Activated CD8-positive, alpha-beta memory T cell treated with anti-CD3 and anti-CD28 coated beads for 24 hours (primary cell): ENCODE data around the gene SMG7.

Source experiments
- DNase-seq: peaks from one replicate; pipeline ENCODE4 v3.0.0-alpha.2; 2020

SMG7 gene

GRCh38 chr1:183567584-183567983 is 95.3 kb downstream of the SMG7 start:
- DNase-seq, result no peak

- DNase-seq, result no peak
Observed at GRCh38 chr1:183568176-183569021, 96.1 kb downstream of the SMG7 start.

GRCh38 chr1:183569141-183569540 is 96.8 kb downstream of the SMG7 start:
- DNase-seq, result no peak

- DNase-seq, result peak; percentile 40
Observed at GRCh38 chr1:183569801-183570200, 97.5 kb downstream of the SMG7 start.

GRCh38 chr1:183570451-183570850 is 98.2 kb downstream of the SMG7 start:
- peak; percentile 51 for DNase-seq

- no peak for DNase-seq
Observed at GRCh38 chr1:183571678-183572268, 99.5 kb downstream of the SMG7 start.

GRCh38 chr1:183572721-183573120 is 100.4 kb downstream of the SMG7 start:
- no peak for DNase-seq

GRCh38 chr1:183575606-183576005 is 103.3 kb downstream of the SMG7 start:
- DNase-seq, result no peak

- DNase-seq, result no peak
Observed at GRCh38 chr1:183576537-183576936, 104.2 kb downstream of the SMG7 start.

GRCh38 chr1:183577897-183578465 is 105.7 kb downstream of the SMG7 start:
- DNase-seq, result no peak

GRCh38 chr1:183578856-183579255 is 106.6 kb downstream of the SMG7 start:
- DNase-seq, result no peak

- DNase-seq, result no peak
Observed at GRCh38 chr1:183580281-183580682, 108.0 kb downstream of the SMG7 start.

- DNase-seq, result no peak
Observed at GRCh38 chr1:183582021-183582713, 109.9 kb downstream of the SMG7 start.

- DNase-seq, result no peak
Observed at GRCh38 chr1:183583466-183583865, 111.2 kb downstream of the SMG7 start.

- DNase-seq, result no peak
Observed at GRCh38 chr1:183584147-183584546, 111.8 kb downstream of the SMG7 start.

- peak; percentile 24 for DNase-seq
Observed at GRCh38 chr1:183585038-183585437, 112.7 kb downstream of the SMG7 start.

GRCh38 chr1:183586455-183586854 is 114.2 kb downstream of the SMG7 start:
- peak; percentile 28 for DNase-seq

- DNase-seq, result no peak
Observed at GRCh38 chr1:183586926-183587325, 114.6 kb downstream of the SMG7 start.

GRCh38 chr1:183588827-183589226 is 116.5 kb downstream of the SMG7 start:
- DNase-seq, result no peak

- DNase-seq, result no peak
Observed at GRCh38 chr1:183589384-183589783, 117.1 kb downstream of the SMG7 start.

- DNase-seq, result no peak
Observed at GRCh38 chr1:183589874-183590243, 117.6 kb downstream of the SMG7 start.

- no peak for DNase-seq
Observed at GRCh38 chr1:183590244-183591191, 118.2 kb downstream of the SMG7 start, which contains the start of gene NCF2. TSS of gene NCF2 (minus strand) at chr1:183590459. CDS start at chr1:183590329, 130 bp downstream.
